BJ (cell line): ENCODE measurements around the gene ATP6V1F. TPM values are rescaled to one million over a fixed set of nuclear protein-coding genes. Genes with fewer than 3 reads are reported as not detected.

Experiments
- CTCF ChIA-PET: fragments of 350-600 bp; formaldehyde crosslinking; extraction: SDS; loops from one replicate; lab custom pipeline; 2021; ENCODE audit warnings: antibody characterized with exemption, inconsistent platforms; lab: Yijun Ruan, JAX
- POLR2A ChIA-PET: fragments of 300-600 bp; sonication (Branson Sonifier 250); formaldehyde crosslinking; extraction: SDS; loops from one replicate; lab custom pipeline; 2021; ENCODE audit warnings: antibody characterized with exemption; lab: Charles Lee
- DNase-seq: peaks from one replicate; pipeline ENCODE4 v3.0.0-alpha.2; 2011; ENCODE audit warnings: low read depth
- H3K27me3 ChIP-seq: 2 replicates; pipeline ENCODE4 v1.6.0; 2011; ENCODE audit warnings: low read length; ENCODE audit not compliant: control insufficient read depth, insufficient read depth
- H3K36me3 ChIP-seq: 2 replicates; pipeline ENCODE4 v1.5.1; 2011; ENCODE audit warnings: low read length; ENCODE audit not compliant: control insufficient read depth, insufficient read depth
- H3K4me3 ChIP-seq: 2 replicates; pipeline ENCODE4 v1.5.1; 2011; ENCODE audit warnings: low read depth, mild to moderate bottlenecking, control low read depth, low read length
- CTCF ChIP-seq: IDR thresholded peaks from 2 replicates; pipeline ENCODE4 v1.5.1; 2011; ENCODE audit warnings: low read depth, mild to moderate bottlenecking, control low read depth, inconsistent platforms, low read length, moderate library complexity; ENCODE audit not compliant: insufficient read depth
- polyA plus RNA-seq: library from polyadenylated mRNA; depleted of rRNA; stranded (reverse); fragments of >200 nt; gene quantifications from 2 replicates; pipeline ENCODE4 v1.2.3, GENCODE V29; 2011

The ATP6V1F gene
- polyA plus RNA-seq, 1 experiment, result 198 TPM

DNA sequence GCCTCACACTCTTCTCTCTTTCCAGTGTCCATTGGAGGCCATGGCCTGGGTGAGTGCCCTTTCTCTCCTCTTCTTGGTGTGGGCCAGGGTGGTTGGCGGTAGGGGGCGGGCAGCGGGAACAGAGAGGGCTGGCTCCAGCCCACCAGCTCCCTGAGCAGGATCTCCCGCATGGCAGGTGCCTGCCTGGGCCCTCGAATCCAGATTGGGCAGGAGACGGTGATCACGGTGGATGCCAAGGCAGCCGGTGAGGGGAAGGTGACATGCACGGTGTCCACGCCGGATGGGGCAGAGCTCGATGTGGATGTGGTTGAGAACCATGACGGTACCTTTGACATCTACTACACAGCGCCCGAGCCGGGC, 13.5 kb upstream of the ATP6V1F start:
- CTCF ChIA-PET, result interaction anchor here (2.3 kb wide), 1 partner anchor 8 kb away, joined by 7 read pairs; no protein-coding TSS in a partner anchor
- POLR2A ChIA-PET, result no interaction called here
- peaks cover 87% of the 10 kb centered on the region for H3K36me3 ChIP-seq
- no peak for TF ChIP-seq CTCF
- no peak for DNase-seq
- H3K4me3 ChIP-seq, result no peak overlapping the region
- H3K27me3 ChIP-seq, result no peaks in the 10 kb centered on the region

DNA sequence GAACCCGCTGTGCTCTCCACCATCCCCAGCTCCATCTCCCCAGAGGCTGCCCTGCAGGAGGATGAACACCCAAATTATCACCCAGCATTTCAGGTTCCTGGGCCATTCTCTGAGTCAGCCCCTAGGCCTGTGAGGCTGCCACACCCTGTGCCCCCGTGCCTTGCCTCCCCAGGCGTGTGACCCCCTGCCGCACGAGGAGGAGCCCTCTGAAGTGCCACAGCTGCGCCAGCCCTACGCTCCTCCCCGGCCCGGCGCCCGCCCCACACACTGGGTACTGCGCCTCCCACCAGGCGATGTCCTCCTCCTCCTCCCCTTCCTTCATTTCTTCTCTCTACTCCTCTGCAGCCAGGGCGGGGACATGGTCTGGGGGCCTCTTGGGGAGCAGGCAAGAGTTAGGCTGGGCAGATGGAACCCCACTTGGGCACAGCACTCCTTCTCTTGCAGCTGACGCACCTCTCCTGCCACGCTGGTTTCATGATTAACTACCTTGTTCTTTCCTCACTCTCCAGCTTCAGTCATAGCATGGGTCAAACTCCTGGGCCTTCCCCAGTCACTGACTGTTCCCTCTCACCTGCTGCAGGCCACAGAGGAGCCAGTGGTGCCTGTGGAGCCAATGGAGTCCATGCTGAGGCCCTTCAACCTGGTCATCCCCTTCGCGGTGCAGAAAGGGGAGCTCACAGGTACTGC, 12.7 kb upstream of the ATP6V1F start:
- no peak for TF ChIP-seq CTCF
- no peaks in the 10 kb centered on the region for H3K27me3 ChIP-seq
- CTCF ChIA-PET, result interaction anchor here (1.4 to 2.3 kb wide), 2 partner anchors 8 to 14 kb away, joined by 3 to 7 read pairs; no protein-coding TSS in a partner anchor
- H3K4me3 ChIP-seq, result no peak overlapping the region
- H3K36me3 ChIP-seq, result peaks cover 87% of the 10 kb centered on the region
- no peak for DNase-seq
- POLR2A ChIA-PET, result interaction anchor here (0.5 kb wide), 1 partner anchor 320 kb away, joined by 3 read pairs; no protein-coding TSS in a partner anchor

DNA sequence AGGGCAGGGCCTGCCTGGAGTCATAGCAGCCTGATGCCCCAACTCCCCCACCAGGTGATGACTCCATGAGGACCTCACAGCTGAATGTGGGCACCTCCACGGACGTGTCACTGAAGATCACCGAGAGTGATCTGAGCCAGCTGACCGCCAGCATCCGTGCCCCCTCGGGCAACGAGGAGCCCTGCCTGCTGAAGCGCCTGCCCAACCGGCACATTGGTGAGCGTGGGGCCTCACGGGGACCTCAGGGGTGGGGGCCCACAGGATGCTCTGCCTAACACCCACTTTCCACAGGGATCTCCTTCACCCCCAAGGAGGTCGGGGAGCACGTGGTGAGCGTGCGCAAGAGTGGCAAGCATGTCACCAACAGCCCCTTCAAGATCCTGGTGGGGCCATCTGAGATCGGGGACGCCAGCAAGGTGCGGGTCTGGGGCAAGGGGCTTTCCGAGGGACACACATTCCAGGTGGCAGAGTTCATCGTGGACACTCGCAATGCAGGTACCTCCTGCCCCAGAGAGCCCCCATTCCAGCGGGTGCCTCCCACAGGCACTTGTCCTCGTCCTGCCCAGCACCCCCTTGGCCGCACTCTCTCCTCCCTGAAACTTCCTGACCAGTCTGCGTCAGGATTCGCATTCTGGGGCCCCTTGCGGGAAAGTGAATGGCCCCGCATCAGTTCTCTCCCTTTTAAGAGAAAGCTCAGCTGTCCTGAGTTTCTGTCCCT, 10.0 kb upstream of the ATP6V1F start:
- TF ChIP-seq CTCF, result no peak
- ChIA-PET CTCF (no interaction called here), POLR2A (no interaction called here)
- Histone ChIP-seq H3K4me3 (no peak overlapping the region), H3K27me3 (no peaks in the 10 kb centered on the region), H3K36me3 (peaks cover 82% of the 10 kb centered on the region)
- no peak for DNase-seq

GRCh38 chr7:128853799-128854198, 8.9 kb upstream of the ATP6V1F start:
- no peak for DNase-seq
- Histone ChIP-seq H3K36me3 (peaks cover 77% of the 10 kb centered on the region), H3K27me3 (no peaks in the 10 kb centered on the region), H3K4me3 (no peak overlapping the region)
- CTCF ChIA-PET, result no interaction called here
- POLR2A ChIA-PET, result no interaction called here
- TF ChIP-seq CTCF, result no peak

- no peak for DNase-seq
- ChIA-PET POLR2A (no interaction called here), CTCF (no interaction called here)
- no peaks in the 10 kb centered on the region for H3K27me3 ChIP-seq
- H3K36me3 ChIP-seq, result peaks cover 76% of the 10 kb centered on the region
- no peak for TF ChIP-seq CTCF
- H3K4me3 ChIP-seq, result no peak overlapping the region
These were observed 8.3 kb upstream of the ATP6V1F start for GRCh38 chr7:128854396-128854795.
